Neural cell (in vitro differentiated cells): ENCODE data around the gene UFSP2. TPM values are rescaled to one million over a fixed set of nuclear protein-coding genes. Genes with fewer than 3 reads are reported as not detected.

Experiments used
- H2AFZ ChIP-seq: fragments of 200-600, 300-800 bp; sonication (generic), shearing (Covaris generic); 2 replicates; pipeline ENCODE4 v1.6.0; 2014; ENCODE audit warnings: low read depth, mild to moderate bottlenecking, antibody characterized with exemption, low read length, moderate library complexity
- H3F3A ChIP-seq: fragments of 200-600 bp; shearing (Covaris generic); 2 replicates; pipeline ENCODE4 v1.6.1; 2016; ENCODE audit warnings: mild to moderate bottlenecking, moderate library complexity, mixed read lengths, antibody characterized with exemption, low read length; ENCODE audit not compliant: insufficient read depth, poor library complexity, severe bottlenecking
- H3K27ac ChIP-seq: fragments of 200-600, 300-800 bp; sonication (generic), shearing (Covaris generic); 2 replicates; pipeline ENCODE4 v1.5.1; 2014; ENCODE audit warnings: mild to moderate bottlenecking, low read length, moderate library complexity
- H3K27me3 ChIP-seq: fragments of 300-800, 200-600 bp; sonication (generic), shearing (Covaris generic); 2 replicates; pipeline ENCODE4 v1.6.0; 2014; ENCODE audit warnings: mild to moderate bottlenecking, low read depth, low read length, moderate library complexity; ENCODE audit not compliant: insufficient read depth
- H3K36me3 ChIP-seq: fragments of 300-800, 200-600 bp; sonication (generic), shearing (Covaris generic); 2 replicates; pipeline ENCODE4 v1.5.1; 2014; ENCODE audit warnings: mild to moderate bottlenecking, antibody characterized with exemption, low read length, moderate library complexity; ENCODE audit not compliant: insufficient read depth
- H3K4me2 ChIP-seq: fragments of 300-800, 200-600 bp; sonication (generic), shearing (Covaris generic); 2 replicates; pipeline ENCODE4 v1.6.0; 2014; ENCODE audit warnings: mild to moderate bottlenecking, low read length
- H3K4me3 ChIP-seq: fragments of 300-800, 200-600 bp; sonication (generic), shearing (Covaris generic); 2 replicates; pipeline ENCODE4 v1.5.1; 2014; ENCODE audit warnings: mild to moderate bottlenecking, low read length, moderate library complexity
- H3K79me2 ChIP-seq: fragments of 200-600 bp; shearing (Covaris generic); replicated peaks from 2 replicates; pipeline ENCODE4 v1.6.0; 2014; ENCODE audit warnings: mild to moderate bottlenecking, low read length, moderate library complexity; ENCODE audit not compliant: insufficient read depth
- H3K9ac ChIP-seq: fragments of 300-800, 200-600 bp; sonication (generic), shearing (Covaris generic); 2 replicates; pipeline ENCODE4 v1.6.1; 2016; ENCODE audit warnings: mild to moderate bottlenecking, low read length, mixed read lengths
- H3K9me2 ChIP-seq: fragments of 200-600 bp; shearing (Covaris generic); 2 replicates; pipeline ENCODE4 v1.6.1; 2016; ENCODE audit warnings: mild to moderate bottlenecking, low read length, mixed read lengths; ENCODE audit not compliant: insufficient read depth
- H3K9me3 ChIP-seq: fragments of 200-600, 300-800 bp; sonication (generic), shearing (Covaris generic); 2 replicates; pipeline ENCODE4 v1.6.1; 2016; ENCODE audit warnings: mild to moderate bottlenecking, mixed run types, low read length, moderate library complexity, mixed read lengths
- H4K20me1 ChIP-seq: fragments of 200-600 bp; shearing (Covaris generic); 2 replicates; pipeline ENCODE4 v1.6.1; 2016; ENCODE audit warnings: mild to moderate bottlenecking, mixed run types; ENCODE audit not compliant: insufficient read depth
- EP300 ChIP-seq: fragments of 450-650 bp; conservative IDR thresholded peaks from 2 replicates; pipeline ENCODE4 v1.6.1; 2014; ENCODE audit warnings: antibody characterized with exemption, mild to moderate bottlenecking, moderate library complexity; ENCODE audit not compliant: poor library complexity, severe bottlenecking
- EZH2 ChIP-seq: fragments of 200-600, 300-800 bp; shearing (Covaris generic), sonication (generic); IDR thresholded peaks from 2 replicates; pipeline ENCODE4 v1.6.1; 2014; ENCODE audit warnings: antibody characterized with exemption, low read length, borderline replicate concordance, mild to moderate bottlenecking; ENCODE audit not compliant: insufficient read depth, poor library complexity, severe bottlenecking
- MXI1 ChIP-seq: fragments of 450-650 bp; conservative IDR thresholded peaks from 2 replicates; pipeline ENCODE4 v1.6.1; 2014; ENCODE audit warnings: antibody characterized with exemption, mild to moderate bottlenecking; ENCODE audit not compliant: poor library complexity, severe bottlenecking
- POLR2AphosphoS5 ChIP-seq: IDR thresholded peaks from 2 replicates; pipeline ENCODE4 v1.6.1; 2012
- RAD21 ChIP-seq: fragments of 450-650 bp; conservative IDR thresholded peaks from 2 replicates; pipeline ENCODE4 v1.6.1; 2014; ENCODE audit warnings: antibody characterized with exemption, mild to moderate bottlenecking, moderate library complexity
- SMC3 ChIP-seq: fragments of 450-650 bp; conservative IDR thresholded peaks from 2 replicates; pipeline ENCODE4 v1.6.1; 2014; ENCODE audit warnings: antibody characterized with exemption, mild to moderate bottlenecking, moderate library complexity; ENCODE audit not compliant: poor library complexity
- TAF1 ChIP-seq: IDR thresholded peaks from 2 replicates; pipeline ENCODE4 v1.6.1; 2012; ENCODE audit warnings: low read depth
- polyA minus RNA-seq: library from RNA; depleted of rRNA, polyadenylated mRNA; stranded (reverse); fragments of >200 nt; gene quantifications from 2 replicates; pipeline ENCODE4 v1.2.3, GENCODE V29; 2014
- polyA plus RNA-seq: library from polyadenylated mRNA; depleted of rRNA; stranded (reverse); fragments of >200 nt; gene quantifications from 2 replicates; pipeline ENCODE4 v1.2.3, GENCODE V29; 2014
- TF ChIP-seq, protein P1 (sequence below): fragments of 450-650 bp; IDR thresholded peaks from 2 replicates; pipeline ENCODE4 v1.5.1; 2014; ENCODE audit warnings: antibody characterized with exemption, mild to moderate bottlenecking, moderate library complexity; ENCODE audit not compliant: poor library complexity, severe bottlenecking
- TF ChIP-seq, protein P2 (sequence below): IDR thresholded peaks from 2 replicates; pipeline ENCODE4 v1.6.1; 2012; ENCODE audit warnings: borderline replicate concordance

The UFSP2 gene, protein sequence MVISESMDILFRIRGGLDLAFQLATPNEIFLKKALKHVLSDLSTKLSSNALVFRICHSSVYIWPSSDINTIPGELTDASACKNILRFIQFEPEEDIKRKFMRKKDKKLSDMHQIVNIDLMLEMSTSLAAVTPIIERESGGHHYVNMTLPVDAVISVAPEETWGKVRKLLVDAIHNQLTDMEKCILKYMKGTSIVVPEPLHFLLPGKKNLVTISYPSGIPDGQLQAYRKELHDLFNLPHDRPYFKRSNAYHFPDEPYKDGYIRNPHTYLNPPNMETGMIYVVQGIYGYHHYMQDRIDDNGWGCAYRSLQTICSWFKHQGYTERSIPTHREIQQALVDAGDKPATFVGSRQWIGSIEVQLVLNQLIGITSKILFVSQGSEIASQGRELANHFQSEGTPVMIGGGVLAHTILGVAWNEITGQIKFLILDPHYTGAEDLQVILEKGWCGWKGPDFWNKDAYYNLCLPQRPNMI
- polyA plus RNA-seq = 38.9 and 39.7 TPM in 2 replicates
- 51.2 and 51.9 TPM in 2 replicates for polyA minus RNA-seq

DNA sequence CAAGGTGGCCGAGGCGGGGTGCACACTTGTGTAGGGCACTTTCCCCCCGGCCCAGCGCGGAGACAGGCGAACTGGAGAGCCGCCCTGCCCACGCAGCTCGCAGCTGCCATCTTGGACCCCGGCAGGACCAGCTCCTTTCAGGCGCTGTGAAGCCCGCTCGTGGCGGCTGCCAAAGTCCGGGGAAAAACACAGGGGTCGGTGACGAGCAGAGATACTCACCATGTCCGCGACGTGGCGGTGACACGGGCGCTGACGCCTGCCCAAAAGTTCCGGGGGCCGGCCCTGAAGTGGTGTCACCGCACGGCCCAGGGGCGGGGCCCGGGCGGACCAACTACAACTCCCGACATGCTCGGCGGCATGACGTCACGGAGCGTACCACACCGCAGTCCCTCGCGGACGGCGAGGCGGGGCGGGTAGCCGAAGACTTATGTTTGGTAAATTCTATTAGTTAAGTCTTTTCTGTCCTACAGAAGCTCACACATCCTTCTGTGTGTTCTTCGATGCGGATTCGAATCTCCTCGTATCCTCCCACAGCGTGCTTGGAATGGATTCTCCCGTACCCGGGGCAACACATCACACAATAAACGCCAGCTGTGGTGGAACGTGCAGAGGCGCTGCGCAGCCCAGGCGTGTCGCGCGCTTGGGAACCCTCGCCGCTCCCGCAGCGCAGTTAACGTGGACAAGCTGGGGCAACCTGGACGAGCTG is at the start of gene UFSP2:
UFSP2 (minus strand) TSS at position 318 of the 706 bp plus-strand sequence; CDS start at position 222, 96 bp downstream.
- Histone ChIP-seq H4K20me1 (no peaks in the 10 kb centered on the region), H3K9ac (peak within 1 kb of the TSS; percentile 81), H3K36me3 (no peaks in the 10 kb centered on the region), H3K4me2 (peak within 1 kb of the TSS; percentile 84), H2AFZ (peak within 1 kb of the TSS; percentile 83), H3F3A (no peaks in the 10 kb centered on the region), H3K27me3 (no peaks in the 10 kb centered on the region), H3K9me3 (no peaks in the 10 kb centered on the region), H3K4me3 (peak within 1 kb of the TSS; percentile 79), H3K9me2 (no peaks in the 10 kb centered on the region), H3K79me2 (peaks cover 29% of the 10 kb centered on the region), H3K27ac (peak within 1 kb of the TSS; percentile 87)
- TF ChIP-seq TAF1 (peak; percentile 54), RAD21 (no peak), MXI1 (peak; percentile 97), POLR2AphosphoS5 (peak; percentile 78), SMC3 (peak; percentile 58), EZH2 (no peak), EP300 (peak; percentile 87)
- TF ChIP-seq, protein P1, sequence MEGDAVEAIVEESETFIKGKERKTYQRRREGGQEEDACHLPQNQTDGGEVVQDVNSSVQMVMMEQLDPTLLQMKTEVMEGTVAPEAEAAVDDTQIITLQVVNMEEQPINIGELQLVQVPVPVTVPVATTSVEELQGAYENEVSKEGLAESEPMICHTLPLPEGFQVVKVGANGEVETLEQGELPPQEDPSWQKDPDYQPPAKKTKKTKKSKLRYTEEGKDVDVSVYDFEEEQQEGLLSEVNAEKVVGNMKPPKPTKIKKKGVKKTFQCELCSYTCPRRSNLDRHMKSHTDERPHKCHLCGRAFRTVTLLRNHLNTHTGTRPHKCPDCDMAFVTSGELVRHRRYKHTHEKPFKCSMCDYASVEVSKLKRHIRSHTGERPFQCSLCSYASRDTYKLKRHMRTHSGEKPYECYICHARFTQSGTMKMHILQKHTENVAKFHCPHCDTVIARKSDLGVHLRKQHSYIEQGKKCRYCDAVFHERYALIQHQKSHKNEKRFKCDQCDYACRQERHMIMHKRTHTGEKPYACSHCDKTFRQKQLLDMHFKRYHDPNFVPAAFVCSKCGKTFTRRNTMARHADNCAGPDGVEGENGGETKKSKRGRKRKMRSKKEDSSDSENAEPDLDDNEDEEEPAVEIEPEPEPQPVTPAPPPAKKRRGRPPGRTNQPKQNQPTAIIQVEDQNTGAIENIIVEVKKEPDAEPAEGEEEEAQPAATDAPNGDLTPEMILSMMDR = peak; percentile 45
- TF ChIP-seq, protein P2, sequence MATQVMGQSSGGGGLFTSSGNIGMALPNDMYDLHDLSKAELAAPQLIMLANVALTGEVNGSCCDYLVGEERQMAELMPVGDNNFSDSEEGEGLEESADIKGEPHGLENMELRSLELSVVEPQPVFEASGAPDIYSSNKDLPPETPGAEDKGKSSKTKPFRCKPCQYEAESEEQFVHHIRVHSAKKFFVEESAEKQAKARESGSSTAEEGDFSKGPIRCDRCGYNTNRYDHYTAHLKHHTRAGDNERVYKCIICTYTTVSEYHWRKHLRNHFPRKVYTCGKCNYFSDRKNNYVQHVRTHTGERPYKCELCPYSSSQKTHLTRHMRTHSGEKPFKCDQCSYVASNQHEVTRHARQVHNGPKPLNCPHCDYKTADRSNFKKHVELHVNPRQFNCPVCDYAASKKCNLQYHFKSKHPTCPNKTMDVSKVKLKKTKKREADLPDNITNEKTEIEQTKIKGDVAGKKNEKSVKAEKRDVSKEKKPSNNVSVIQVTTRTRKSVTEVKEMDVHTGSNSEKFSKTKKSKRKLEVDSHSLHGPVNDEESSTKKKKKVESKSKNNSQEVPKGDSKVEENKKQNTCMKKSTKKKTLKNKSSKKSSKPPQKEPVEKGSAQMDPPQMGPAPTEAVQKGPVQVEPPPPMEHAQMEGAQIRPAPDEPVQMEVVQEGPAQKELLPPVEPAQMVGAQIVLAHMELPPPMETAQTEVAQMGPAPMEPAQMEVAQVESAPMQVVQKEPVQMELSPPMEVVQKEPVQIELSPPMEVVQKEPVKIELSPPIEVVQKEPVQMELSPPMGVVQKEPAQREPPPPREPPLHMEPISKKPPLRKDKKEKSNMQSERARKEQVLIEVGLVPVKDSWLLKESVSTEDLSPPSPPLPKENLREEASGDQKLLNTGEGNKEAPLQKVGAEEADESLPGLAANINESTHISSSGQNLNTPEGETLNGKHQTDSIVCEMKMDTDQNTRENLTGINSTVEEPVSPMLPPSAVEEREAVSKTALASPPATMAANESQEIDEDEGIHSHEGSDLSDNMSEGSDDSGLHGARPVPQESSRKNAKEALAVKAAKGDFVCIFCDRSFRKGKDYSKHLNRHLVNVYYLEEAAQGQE = peak; percentile 47

DNA sequence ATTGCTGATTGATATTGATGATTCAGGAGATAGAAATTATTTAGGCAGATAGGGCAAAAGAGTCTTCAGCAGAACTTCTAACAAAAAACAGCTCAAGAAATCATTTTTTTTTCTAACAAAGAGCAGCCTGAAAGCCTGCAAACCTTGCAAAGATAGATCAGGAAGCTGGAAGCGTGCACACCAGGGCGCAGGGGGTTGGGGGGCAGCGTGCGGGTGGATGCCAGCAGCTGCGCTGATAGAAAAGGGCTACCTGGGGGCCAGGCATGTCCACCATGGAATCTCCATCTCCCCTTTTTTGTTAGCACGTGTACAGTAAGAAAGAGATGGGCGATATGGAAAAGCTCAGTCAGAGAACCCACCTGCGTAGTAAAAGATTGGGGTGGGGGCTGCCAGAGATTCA is 47.5 kb upstream of the UFSP2 start:
- Histone ChIP-seq H3K9ac (no peak overlapping the region), H4K20me1 (no peaks in the 10 kb centered on the region), H3K79me2 (no peaks in the 10 kb centered on the region), H3K9me2 (no peaks in the 10 kb centered on the region), H3K4me2 (no peak overlapping the region), H3K27ac (no peak overlapping the region), H3K4me3 (no peak overlapping the region), H3K36me3 (no peaks in the 10 kb centered on the region), H3K9me3 (no peaks in the 10 kb centered on the region), H2AFZ (no peak overlapping the region), H3F3A (peaks cover 3% of the 10 kb centered on the region), H3K27me3 (no peaks in the 10 kb centered on the region)
- no peak for TF ChIP-seq TAF1
- TF ChIP-seq EP300 = no peak
- no peak for TF ChIP-seq POLR2AphosphoS5
- TF ChIP-seq, protein P2 = no peak
- no peak for TF ChIP-seq RAD21
- TF ChIP-seq MXI1 = no peak
- TF ChIP-seq SMC3 = no peak
- TF ChIP-seq, protein P1 = no peak
- no peak for TF ChIP-seq EZH2
